A673 (cell line): Measurements from ENCODE around the gene NUDC. TPM values are rescaled to one million over a fixed set of nuclear protein-coding genes. Genes with fewer than 3 reads are reported as not detected.
"Not testable (repeated sequence)": the region's sequence is repeated elsewhere in the genome, so short reads cannot be mapped to it uniquely, and the experiment has no call there.

Source experiments
- BruUV-seq: library from RNA; stranded (reverse); fragments of 400-500 nt; replicated peaks from 2 replicates; lab custom pipeline; 2021; lab: Mats Ljungman, UMichigan
- CTCF ChIA-PET: fragments of 300-600 bp; sonication (Branson Sonifier 250); formaldehyde crosslinking; loops from one replicate; lab custom pipeline; 2022; ENCODE audit warnings: antibody characterized with exemption; lab: Charles Lee
- POLR2A ChIA-PET: fragments of 300-600 bp; sonication (Branson Sonifier 250); formaldehyde crosslinking; loops from one replicate; lab custom pipeline; 2022; ENCODE audit warnings: antibody characterized with exemption; ENCODE audit not compliant: low non-redundant PET; lab: Charles Lee
- DNase-seq: peaks from one replicate; pipeline ENCODE4 v3.0.0-alpha.2; 2015; ENCODE audit warnings: low spot score
- H3K27ac ChIP-seq: fragments of 200-600 bp; sonication (generic); 2 replicates; pipeline ENCODE4 v1.5.1; 2016; ENCODE audit warnings: mixed run types, low read depth, mild to moderate bottlenecking, mixed read lengths, antibody characterized with exemption, low read length; ENCODE audit not compliant: poor library complexity, severe bottlenecking
- H3K27me3 ChIP-seq: fragments of 200-600 bp; sonication (generic); replicated peaks from 2 replicates; pipeline ENCODE4 v1.6.1; 2017; ENCODE audit warnings: mixed run types, low read depth, mild to moderate bottlenecking, mixed read lengths, antibody characterized with exemption, low read length; ENCODE audit not compliant: insufficient read depth, poor library complexity
- H3K36me3 ChIP-seq: fragments of 200-600 bp; sonication (generic); 2 replicates; pipeline ENCODE4 v1.6.1; 2016; ENCODE audit warnings: mixed run types, mild to moderate bottlenecking, mixed read lengths, antibody characterized with exemption, low read length; ENCODE audit not compliant: insufficient read depth, poor library complexity, severe bottlenecking
- H3K4me1 ChIP-seq: fragments of 200-600 bp; sonication (generic); 2 replicates; pipeline ENCODE4 v1.6.1; 2017; ENCODE audit warnings: mixed run types, mild to moderate bottlenecking, mixed read lengths, antibody characterized with exemption, low read length; ENCODE audit not compliant: insufficient read depth, poor library complexity, severe bottlenecking
- H3K4me3 ChIP-seq: fragments of 200-600 bp; sonication (generic); 2 replicates; pipeline ENCODE4 v1.5.1; 2016; ENCODE audit warnings: low read depth, mixed run types, mild to moderate bottlenecking, mixed read lengths, low read length; ENCODE audit not compliant: poor library complexity, severe bottlenecking
- H3K9me3 ChIP-seq: fragments of 200-600 bp; sonication (generic); 2 replicates; pipeline ENCODE4 v1.6.1; 2016; ENCODE audit warnings: mixed run types, low read depth, mild to moderate bottlenecking, mixed read lengths, antibody characterized with exemption, low read length; ENCODE audit not compliant: poor library complexity, severe bottlenecking
- EZH2 ChIP-seq: fragments of 200-600 bp; sonication (generic); IDR thresholded peaks from 2 replicates; pipeline ENCODE4 v1.6.1; 2017; ENCODE audit warnings: borderline replicate concordance, low read depth, mild to moderate bottlenecking, mixed read lengths, antibody characterized with exemption, low read length; ENCODE audit not compliant: poor library complexity, severe bottlenecking
- intact Hi-C: fragments of 100-400 bp; cut with micrococcal nuclease; formaldehyde crosslinking; loops from one replicate; pipeline ENCODE4 v1.10.0; 2022; ENCODE audit not compliant: unreplicated experiment
- total RNA-seq: library from RNA; stranded (reverse); gene quantifications from 2 replicates; pipeline ENCODE4 v1.2.3, GENCODE V29; 2021
- TF ChIP-seq, protein P1 (sequence below): fragments of 300-800, 200-600 bp; sonication (generic); conservative IDR thresholded peaks from 2 replicates; pipeline ENCODE4 v1.5.1; 2017; ENCODE audit warnings: low read depth, mild to moderate bottlenecking, antibody characterized with exemption, low read length, moderate library complexity, mixed read lengths

Gene NUDC
- total RNA-seq, 1 experiment from 2014 or later, result 187 TPM

DNA sequence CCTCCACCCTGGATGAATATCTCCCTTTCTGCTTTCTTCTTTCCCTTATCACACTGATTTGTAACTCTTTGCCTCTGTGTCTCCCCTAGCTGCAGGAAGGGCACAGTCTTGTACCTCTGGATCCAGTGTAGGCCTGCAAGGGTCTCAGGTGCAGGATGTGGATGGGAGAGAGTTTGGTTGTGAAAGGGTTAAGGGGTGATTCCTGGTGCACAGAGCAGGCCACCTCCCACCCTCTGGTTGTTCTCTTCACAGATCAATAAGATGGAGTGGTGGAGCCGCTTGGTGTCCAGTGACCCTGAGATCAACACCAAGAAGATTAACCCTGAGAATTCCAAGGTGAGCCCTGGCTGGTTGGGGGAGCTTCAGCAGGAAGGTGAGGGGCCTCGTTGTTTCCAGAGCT, 23.6 kb downstream of the NUDC start:
- DNase-seq, result no peak
- Histone ChIP-seq H3K4me3 (no peak overlapping the region), H3K9me3 (no peaks in the 10 kb centered on the region), H3K4me1 (no peaks in the 10 kb centered on the region), H3K27me3 (no peaks in the 10 kb centered on the region), H3K27ac (no peak overlapping the region), H3K36me3 (peaks cover 54% of the 10 kb centered on the region)
- TF ChIP-seq, protein P1, sequence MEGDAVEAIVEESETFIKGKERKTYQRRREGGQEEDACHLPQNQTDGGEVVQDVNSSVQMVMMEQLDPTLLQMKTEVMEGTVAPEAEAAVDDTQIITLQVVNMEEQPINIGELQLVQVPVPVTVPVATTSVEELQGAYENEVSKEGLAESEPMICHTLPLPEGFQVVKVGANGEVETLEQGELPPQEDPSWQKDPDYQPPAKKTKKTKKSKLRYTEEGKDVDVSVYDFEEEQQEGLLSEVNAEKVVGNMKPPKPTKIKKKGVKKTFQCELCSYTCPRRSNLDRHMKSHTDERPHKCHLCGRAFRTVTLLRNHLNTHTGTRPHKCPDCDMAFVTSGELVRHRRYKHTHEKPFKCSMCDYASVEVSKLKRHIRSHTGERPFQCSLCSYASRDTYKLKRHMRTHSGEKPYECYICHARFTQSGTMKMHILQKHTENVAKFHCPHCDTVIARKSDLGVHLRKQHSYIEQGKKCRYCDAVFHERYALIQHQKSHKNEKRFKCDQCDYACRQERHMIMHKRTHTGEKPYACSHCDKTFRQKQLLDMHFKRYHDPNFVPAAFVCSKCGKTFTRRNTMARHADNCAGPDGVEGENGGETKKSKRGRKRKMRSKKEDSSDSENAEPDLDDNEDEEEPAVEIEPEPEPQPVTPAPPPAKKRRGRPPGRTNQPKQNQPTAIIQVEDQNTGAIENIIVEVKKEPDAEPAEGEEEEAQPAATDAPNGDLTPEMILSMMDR, result no peak
- no peak for TF ChIP-seq EZH2
- POLR2A ChIA-PET, result no interaction called here
- BruUV-seq, result no TSS peak
- intact Hi-C loops, result no loop called here
- CTCF ChIA-PET, result no interaction called here

DNA sequence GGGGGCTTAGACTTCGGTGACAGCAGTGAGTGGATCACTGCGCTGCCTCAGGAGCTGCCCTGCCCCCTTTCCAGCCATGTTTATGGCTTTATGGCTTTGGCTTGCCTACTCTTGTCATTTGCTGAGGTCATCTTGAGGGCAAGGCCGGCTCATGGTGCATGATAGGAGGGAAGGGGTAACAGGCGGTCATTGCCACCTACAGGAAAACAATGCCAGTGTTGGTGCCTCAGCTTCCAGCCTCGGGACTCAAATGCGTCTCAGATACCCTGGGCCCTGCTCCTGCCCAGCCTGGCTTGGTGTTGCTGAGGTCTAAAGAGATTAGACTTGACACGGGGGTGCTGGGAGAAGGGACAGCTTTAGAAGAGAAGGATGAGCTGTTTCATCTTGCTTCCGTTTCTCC, 24.2 kb downstream of the NUDC start:
- Histone ChIP-seq H3K4me1 (no peaks in the 10 kb centered on the region), H3K9me3 (no peaks in the 10 kb centered on the region), H3K27ac (no peak overlapping the region), H3K36me3 (peaks cover 54% of the 10 kb centered on the region), H3K27me3 (no peaks in the 10 kb centered on the region), H3K4me3 (no peak overlapping the region)
- no peak for DNase-seq
- no TSS peak for BruUV-seq
- CTCF ChIA-PET, result no interaction called here
- no peak for TF ChIP-seq EZH2
- TF ChIP-seq, protein P1, result no peak
- POLR2A ChIA-PET, result no interaction called here
- intact Hi-C loops, result no loop called here

DNA sequence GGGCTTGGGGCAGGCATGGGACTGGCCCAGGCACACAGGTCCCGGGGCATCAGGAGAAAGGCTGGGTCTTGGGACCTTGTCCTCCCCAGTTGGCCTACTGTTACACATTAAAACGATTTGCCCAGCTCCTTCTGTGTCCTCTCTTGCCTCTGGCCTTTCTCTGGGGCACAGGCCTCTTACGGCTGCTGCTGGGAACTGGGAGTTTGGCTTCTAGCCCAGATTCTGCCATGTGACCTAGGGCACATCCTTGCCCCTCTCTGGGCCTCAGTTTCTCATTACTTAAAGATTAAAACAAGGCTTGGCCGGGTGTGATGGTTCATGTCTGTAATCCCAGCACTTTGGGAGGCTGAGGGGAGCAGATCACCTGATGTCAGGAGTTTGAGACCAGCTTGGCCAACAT, 24.7 kb downstream of the NUDC start:
- no TSS peak for BruUV-seq
- Histone ChIP-seq H3K4me3 (no peak overlapping the region), H3K4me1 (no peaks in the 10 kb centered on the region), H3K36me3 (peaks cover 54% of the 10 kb centered on the region), H3K9me3 (no peaks in the 10 kb centered on the region), H3K27me3 (no peaks in the 10 kb centered on the region), H3K27ac (no peak overlapping the region)
- DNase-seq, result no peak
- CTCF ChIA-PET, result no interaction called here
- intact Hi-C loops, result no loop called here
- no peak for TF ChIP-seq EZH2
- POLR2A ChIA-PET, result no interaction called here

DNA sequence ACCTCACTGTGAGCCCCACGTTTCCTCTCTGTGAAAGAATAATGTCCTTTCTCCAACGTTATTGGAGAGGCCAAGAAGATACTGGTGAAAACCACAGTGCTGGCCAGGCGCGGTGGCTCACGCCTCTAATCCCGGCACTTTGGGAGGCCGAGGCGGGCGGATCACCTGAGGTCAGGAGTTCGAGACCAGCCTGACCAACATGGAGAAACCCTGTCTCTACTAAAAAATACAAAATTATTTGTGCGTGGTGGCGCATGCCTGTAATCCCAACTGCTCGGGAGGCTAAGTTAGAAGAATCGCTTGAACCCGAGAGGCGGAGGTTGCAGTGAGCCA, 27.1 kb downstream of the NUDC start:
- H3K9me3 ChIP-seq, POLR2A ChIA-PET, CTCF ChIA-PET, H3K4me1 ChIP-seq, H3K4me3 ChIP-seq, DNase-seq, H3K27me3 ChIP-seq, intact Hi-C loops, BruUV-seq, H3K27ac ChIP-seq: not testable (repeated sequence)
- H3K36me3 ChIP-seq, result peaks cover 33% of the 10 kb centered on the region
